D721Med (cell line): Measurements from ENCODE around the gene SAMSN1.
A peak's percentile ranks its signal among the peaks of the same experiment; 100 is the strongest.

ENCODE experiments used
- DNase-seq: peaks from one replicate; pipeline ENCODE4 v3.0.0; 2011; ENCODE audit warnings: low spot score; ENCODE audit not compliant: insufficient read length
- FAIRE-seq: peaks from 2 replicates; lab custom pipeline; 2011; peaks lifted over from hg19 to GRCh38; lab: Jason Lieb, UNC
- CTCF ChIP-seq: IDR thresholded peaks from 2 replicates; pipeline ENCODE4 v1.5.1; 2012; ENCODE audit warnings: mild to moderate bottlenecking, control low read depth; ENCODE audit not compliant: insufficient read depth; ENCODE audit errors: missing control alignments

The SAMSN1 gene

GRCh38 chr21:14545906-14546480 is at the start of gene SAMSN1:
Gene SAMSN1, minus strand, starts transcription at chr21:14546315. Its CDS starts 54 bp downstream, at chr21:14546261.
- DNase-seq (no peak), FAIRE-seq (no peak)
- no peak for TF ChIP-seq CTCF

GRCh38 chr21:14595449-14595848 is 49.3 kb upstream of the SAMSN1 start:
- FAIRE-seq, result no peak
- no peak for TF ChIP-seq CTCF
- no peak for DNase-seq

- DNase-seq (no peak), FAIRE-seq (no peak)
- no peak for TF ChIP-seq CTCF
Observed at GRCh38 chr21:14594967-14595366, 48.9 kb upstream of the SAMSN1 start.

- FAIRE-seq (no peak), DNase-seq (no peak)
- no peak for TF ChIP-seq CTCF
Observed at GRCh38 chr21:14593230-14593629, 47.1 kb upstream of the SAMSN1 start.

GRCh38 chr21:14592296-14593000 is 46.3 kb upstream of the SAMSN1 start:
- TF ChIP-seq CTCF, result no peak
- DNase-seq (no peak), FAIRE-seq (no peak)

GRCh38 chr21:14591882-14592281 is 45.8 kb upstream of the SAMSN1 start:
- no peak for FAIRE-seq
- no peak for DNase-seq
- TF ChIP-seq CTCF, result no peak

- TF ChIP-seq CTCF, result no peak
- FAIRE-seq (peak; percentile 88), DNase-seq (no peak)
Observed at GRCh38 chr21:14591377-14591776, 45.3 kb upstream of the SAMSN1 start.
